C4-2B (cell line): ENCODE results near the gene CRACDL.
"Not testable (repeated sequence)": the region's sequence is repeated elsewhere in the genome, so short reads cannot be mapped to it uniquely, and the experiment has no call there.

Source experiments
- ZFX ChIP-seq: fragments of 450-650 bp; IDR thresholded peaks from 2 replicates; pipeline ENCODE4 v1.6.1; 2017
- TF ChIP-seq, protein P1 (sequence below): fragments of 450-650 bp; conservative IDR thresholded peaks from 2 replicates; pipeline ENCODE4 v1.5.1; 2017; ENCODE audit warnings: mild to moderate bottlenecking

DNA sequence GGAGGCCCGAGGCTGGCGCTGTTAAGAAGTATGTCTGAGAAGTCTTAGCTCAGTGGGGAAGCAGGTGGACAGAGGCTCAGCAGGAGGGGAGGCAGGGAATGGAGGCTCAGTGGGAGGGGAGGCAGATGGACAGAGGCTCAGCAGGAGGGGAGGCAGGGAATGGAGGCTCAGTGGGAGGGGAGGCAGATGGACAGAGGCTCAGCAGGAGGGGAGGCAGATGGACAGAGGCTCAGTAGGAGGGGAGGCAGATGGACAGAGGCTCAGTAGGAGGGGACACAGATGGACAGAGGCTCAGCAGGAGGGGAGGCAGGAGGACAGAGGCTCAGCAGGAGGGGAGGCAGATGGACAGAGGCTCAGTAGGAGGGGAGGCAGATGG is 36.3 kb downstream of the CRACDL start:
- TF ChIP-seq, protein P1, sequence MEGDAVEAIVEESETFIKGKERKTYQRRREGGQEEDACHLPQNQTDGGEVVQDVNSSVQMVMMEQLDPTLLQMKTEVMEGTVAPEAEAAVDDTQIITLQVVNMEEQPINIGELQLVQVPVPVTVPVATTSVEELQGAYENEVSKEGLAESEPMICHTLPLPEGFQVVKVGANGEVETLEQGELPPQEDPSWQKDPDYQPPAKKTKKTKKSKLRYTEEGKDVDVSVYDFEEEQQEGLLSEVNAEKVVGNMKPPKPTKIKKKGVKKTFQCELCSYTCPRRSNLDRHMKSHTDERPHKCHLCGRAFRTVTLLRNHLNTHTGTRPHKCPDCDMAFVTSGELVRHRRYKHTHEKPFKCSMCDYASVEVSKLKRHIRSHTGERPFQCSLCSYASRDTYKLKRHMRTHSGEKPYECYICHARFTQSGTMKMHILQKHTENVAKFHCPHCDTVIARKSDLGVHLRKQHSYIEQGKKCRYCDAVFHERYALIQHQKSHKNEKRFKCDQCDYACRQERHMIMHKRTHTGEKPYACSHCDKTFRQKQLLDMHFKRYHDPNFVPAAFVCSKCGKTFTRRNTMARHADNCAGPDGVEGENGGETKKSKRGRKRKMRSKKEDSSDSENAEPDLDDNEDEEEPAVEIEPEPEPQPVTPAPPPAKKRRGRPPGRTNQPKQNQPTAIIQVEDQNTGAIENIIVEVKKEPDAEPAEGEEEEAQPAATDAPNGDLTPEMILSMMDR: not testable (repeated sequence)
- TF ChIP-seq ZFX: not testable (repeated sequence)
